ENCODE measurements around the gene SAXO2.
A peak's percentile ranks its signal among the peaks of the same experiment; 100 is the strongest.
"Not testable (repeated sequence)": the region's sequence is repeated elsewhere in the genome, so short reads cannot be mapped to it uniquely, and the experiment has no call there.

The SAXO2 gene

GRCh38 chr15:82245956-82246355 lies 16.7 kb upstream of the SAXO2 start:
- peaks cover 0 to 14% (median 6%) of the 10 kb centered on the region in 5 donors for H3K36me3 ChIP-seq (ENCODE audit: control insufficient read depth in 5 of 5, insufficient read depth in 5 of 5, low read length in 5 of 5)
- not testable (repeated sequence) for H3K9me3 ChIP-seq (ENCODE audit: control insufficient read depth in 5 of 5, low read length in 5 of 5); H3K27ac ChIP-seq (ENCODE audit: low read depth, low read length); H3K27me3 ChIP-seq (ENCODE audit: control insufficient read depth in 5 of 5, insufficient read depth in 4 of 5, low read length in 5 of 5); H3K9ac ChIP-seq (ENCODE audit: low read length in 5 of 5); H3K4me3 ChIP-seq (ENCODE audit: low read depth in 1 of 5, low read length in 5 of 5); H3K4me1 ChIP-seq (ENCODE audit: control insufficient read depth in 5 of 5, insufficient read depth in 5 of 5, low read length in 5 of 5)

DNA sequence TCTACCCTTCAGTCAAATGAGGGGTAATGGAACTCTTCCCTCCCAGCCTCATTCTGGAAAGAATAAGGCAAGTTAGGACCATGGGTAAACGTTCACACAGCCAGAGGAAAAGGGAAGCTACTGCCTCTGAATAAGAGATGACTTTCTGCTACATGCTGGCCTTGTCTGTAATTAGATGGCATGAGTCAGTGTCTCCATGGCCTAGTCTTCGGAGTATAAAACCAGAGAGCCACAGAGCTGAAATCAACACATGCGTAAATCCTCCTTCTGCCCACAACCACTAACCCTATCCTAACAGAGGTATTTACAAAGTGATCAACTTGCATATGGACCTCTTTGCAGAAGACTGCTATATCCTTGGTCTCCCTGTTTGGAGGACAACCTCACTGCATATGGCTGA lies 14.4 kb upstream of the SAXO2 start:
- not testable (repeated sequence) for H3K4me3 ChIP-seq (ENCODE audit: low read depth in 1 of 5, low read length in 5 of 5); H3K27ac ChIP-seq (ENCODE audit: low read depth, low read length); H3K27me3 ChIP-seq (ENCODE audit: control insufficient read depth in 5 of 5, insufficient read depth in 4 of 5, low read length in 5 of 5); H3K4me1 ChIP-seq (ENCODE audit: control insufficient read depth in 5 of 5, insufficient read depth in 5 of 5, low read length in 5 of 5); H3K9me3 ChIP-seq (ENCODE audit: control insufficient read depth in 5 of 5, low read length in 5 of 5); H3K9ac ChIP-seq (ENCODE audit: low read length in 5 of 5)
- H3K36me3 ChIP-seq (ENCODE audit: control insufficient read depth in 5 of 5, insufficient read depth in 5 of 5, low read length in 5 of 5): peaks cover 0 to 16% (median 12%) of the 10 kb centered on the region in 5 donors

DNA sequence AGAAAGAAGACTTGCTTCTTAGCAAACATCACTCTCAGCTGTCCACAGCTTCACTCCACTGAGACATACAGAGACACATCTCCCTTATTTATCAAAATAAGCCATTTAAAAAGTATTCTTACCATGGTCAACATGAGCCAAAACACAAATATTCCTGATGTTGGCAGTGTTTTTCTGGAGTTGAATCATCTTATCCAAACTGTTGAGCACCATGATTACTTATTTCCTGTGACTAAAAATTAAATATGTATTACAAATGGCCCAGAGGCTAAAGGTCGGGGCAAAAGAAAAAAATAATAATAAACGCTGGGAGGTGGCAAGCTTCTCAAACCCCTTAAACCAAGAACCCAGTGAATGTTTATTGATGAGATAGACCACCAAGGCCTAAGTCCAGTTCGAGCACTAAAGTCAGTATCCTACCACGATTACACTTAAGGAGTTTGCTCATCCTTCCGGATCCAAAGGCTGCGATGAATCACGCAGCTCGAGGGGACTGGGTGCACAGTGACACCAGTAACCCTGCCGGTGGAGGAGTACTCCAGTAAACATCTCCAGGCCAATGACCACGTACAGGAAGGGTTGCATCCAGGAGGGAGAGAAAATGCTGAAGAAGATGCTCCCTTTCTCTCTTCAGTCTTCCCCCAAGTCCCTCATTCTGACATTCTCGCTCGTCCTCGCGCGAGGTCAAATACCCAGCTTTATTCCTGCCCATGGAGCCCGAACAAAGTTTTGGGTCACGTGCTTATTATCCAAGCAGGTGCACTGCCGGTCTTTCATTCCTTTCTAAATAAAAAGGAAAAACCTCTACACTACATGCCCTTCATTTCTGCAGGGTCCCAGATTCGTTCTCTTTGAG lies 824 bp upstream of the SAXO2 start:
- H3K9me3 ChIP-seq (ENCODE audit: control insufficient read depth in 5 of 5, low read length in 5 of 5); H3K27me3 ChIP-seq (ENCODE audit: control insufficient read depth in 5 of 5, insufficient read depth in 4 of 5, low read length in 5 of 5): not testable (repeated sequence)
- H3K9ac ChIP-seq (ENCODE audit: low read length in 5 of 5): peak overlapping the region; percentile 16 to 86 (median 74)

GRCh38 chr15:82263350-82263749 lies 732 bp downstream of the SAXO2 start:
- Histone ChIP-seq H3K9ac (ENCODE audit: low read length in 5 of 5) (peak overlapping the region in 1 of 5 donors; percentile 72), H3K4me3 (ENCODE audit: low read depth in 1 of 5, low read length in 5 of 5) (peak overlapping the region; percentile 72 to 91 (median 83)), H3K27ac (ENCODE audit: low read depth, low read length) (peak overlapping the region; percentile 86), H3K4me1 (ENCODE audit: control insufficient read depth in 5 of 5, insufficient read depth in 5 of 5, low read length in 5 of 5) (peaks cover 0 to 25% (median 17%) of the 10 kb centered on the region in 5 donors), H3K27me3 (ENCODE audit: control insufficient read depth in 5 of 5, insufficient read depth in 4 of 5, low read length in 5 of 5) (no peaks in the 10 kb centered on the region), H3K36me3 (ENCODE audit: control insufficient read depth in 5 of 5, insufficient read depth in 5 of 5, low read length in 5 of 5) (peaks cover 2 to 12% (median 5%) of the 10 kb centered on the region in 5 donors), H3K9me3 (ENCODE audit: control insufficient read depth in 5 of 5, low read length in 5 of 5) (no peaks in the 10 kb centered on the region)

More for the DNA sequence above, 824 bp upstream of the SAXO2 start:
- peak overlapping the region; percentile 79 to 91 (median 85) for H3K4me3 ChIP-seq (ENCODE audit: low read depth in 1 of 5, low read length in 5 of 5)
- H3K36me3 ChIP-seq (ENCODE audit: control insufficient read depth in 5 of 5, insufficient read depth in 5 of 5, low read length in 5 of 5): peaks cover 2 to 16% (median 7%) of the 10 kb centered on the region in 5 donors
- peaks cover 0 to 25% (median 17%) of the 10 kb centered on the region in 5 donors for H3K4me1 ChIP-seq (ENCODE audit: control insufficient read depth in 5 of 5, insufficient read depth in 5 of 5, low read length in 5 of 5)
- H3K27ac ChIP-seq (ENCODE audit: low read depth, low read length): peak overlapping the region; percentile 86

DNA sequence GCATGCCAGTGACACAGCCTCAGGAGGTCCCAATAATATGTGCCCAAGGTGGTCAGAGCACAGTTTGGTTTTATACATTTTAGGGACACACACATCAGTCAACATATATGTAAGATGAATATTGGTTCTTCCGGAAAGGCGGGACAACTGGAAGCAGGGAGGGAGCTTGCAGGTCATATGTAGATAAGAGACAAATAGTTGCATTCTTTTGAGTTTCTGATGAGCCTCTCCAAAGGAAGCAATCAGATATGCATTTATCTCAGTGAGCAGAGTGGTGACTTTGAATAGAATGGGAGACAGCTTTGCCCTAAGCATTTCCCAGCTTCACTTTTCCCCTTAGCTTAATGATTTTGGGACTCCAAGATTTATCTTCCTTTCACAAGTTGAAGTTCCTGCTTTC lies 4.5 kb downstream of the SAXO2 start:
- peaks cover 0 to 16% (median 9%) of the 10 kb centered on the region in 5 donors for H3K4me1 ChIP-seq (ENCODE audit: control insufficient read depth in 5 of 5, insufficient read depth in 5 of 5, low read length in 5 of 5)
- not testable (repeated sequence) for H3K9me3 ChIP-seq (ENCODE audit: control insufficient read depth in 5 of 5, low read length in 5 of 5); H3K27me3 ChIP-seq (ENCODE audit: control insufficient read depth in 5 of 5, insufficient read depth in 4 of 5, low read length in 5 of 5); H3K9ac ChIP-seq (ENCODE audit: low read length in 5 of 5); H3K36me3 ChIP-seq (ENCODE audit: control insufficient read depth in 5 of 5, insufficient read depth in 5 of 5, low read length in 5 of 5); H3K4me3 ChIP-seq (ENCODE audit: low read depth in 1 of 5, low read length in 5 of 5); H3K27ac ChIP-seq (ENCODE audit: low read depth, low read length)

- H3K36me3 ChIP-seq (ENCODE audit: control insufficient read depth in 5 of 5, insufficient read depth in 5 of 5, low read length in 5 of 5); H3K9ac ChIP-seq (ENCODE audit: low read length in 5 of 5); H3K9me3 ChIP-seq (ENCODE audit: control insufficient read depth in 5 of 5, low read length in 5 of 5); H3K4me1 ChIP-seq (ENCODE audit: control insufficient read depth in 5 of 5, insufficient read depth in 5 of 5, low read length in 5 of 5); H3K27me3 ChIP-seq (ENCODE audit: control insufficient read depth in 5 of 5, insufficient read depth in 4 of 5, low read length in 5 of 5); H3K4me3 ChIP-seq (ENCODE audit: low read depth in 1 of 5, low read length in 5 of 5); H3K27ac ChIP-seq (ENCODE audit: low read depth, low read length): not testable (repeated sequence)
Observed at GRCh38 chr15:82268454-82268853, 5.8 kb downstream of the SAXO2 start.

DNA sequence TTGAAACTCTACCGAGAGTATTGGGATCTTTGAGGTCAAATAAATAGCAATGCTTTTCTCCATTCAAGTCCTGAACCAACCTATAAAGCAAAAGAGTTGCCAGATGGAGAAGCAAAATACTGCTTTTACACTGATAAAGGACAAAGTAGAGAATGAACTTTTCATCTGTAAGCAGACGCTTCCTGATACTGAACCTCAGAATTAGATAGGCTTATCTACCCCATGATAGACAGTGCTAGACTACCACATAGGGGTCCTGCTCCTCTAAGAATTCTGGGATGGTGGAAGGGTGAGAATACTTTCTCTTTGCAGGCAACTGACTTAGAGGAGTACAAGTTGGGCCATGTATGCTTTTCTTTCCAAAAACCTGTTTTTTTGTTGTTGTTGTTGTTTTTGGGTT lies 9.5 kb downstream of the SAXO2 start:
- no peaks in the 10 kb centered on the region for H3K36me3 ChIP-seq (ENCODE audit: control insufficient read depth in 5 of 5, insufficient read depth in 5 of 5, low read length in 5 of 5)
- no peaks in the 10 kb centered on the region for H3K27me3 ChIP-seq (ENCODE audit: control insufficient read depth in 5 of 5, insufficient read depth in 4 of 5, low read length in 5 of 5)
- no peak overlapping the region for H3K27ac ChIP-seq (ENCODE audit: low read depth, low read length)
- no peak overlapping the region for H3K4me3 ChIP-seq (ENCODE audit: low read depth in 1 of 5, low read length in 5 of 5)
- no peak overlapping the region for H3K9ac ChIP-seq (ENCODE audit: low read length in 5 of 5)
- no peaks in the 10 kb centered on the region for H3K4me1 ChIP-seq (ENCODE audit: control insufficient read depth in 5 of 5, insufficient read depth in 5 of 5, low read length in 5 of 5)
- H3K9me3 ChIP-seq (ENCODE audit: control insufficient read depth in 5 of 5, low read length in 5 of 5): peaks cover 0 to 8% (median 0%) of the 10 kb centered on the region in 5 donors

DNA sequence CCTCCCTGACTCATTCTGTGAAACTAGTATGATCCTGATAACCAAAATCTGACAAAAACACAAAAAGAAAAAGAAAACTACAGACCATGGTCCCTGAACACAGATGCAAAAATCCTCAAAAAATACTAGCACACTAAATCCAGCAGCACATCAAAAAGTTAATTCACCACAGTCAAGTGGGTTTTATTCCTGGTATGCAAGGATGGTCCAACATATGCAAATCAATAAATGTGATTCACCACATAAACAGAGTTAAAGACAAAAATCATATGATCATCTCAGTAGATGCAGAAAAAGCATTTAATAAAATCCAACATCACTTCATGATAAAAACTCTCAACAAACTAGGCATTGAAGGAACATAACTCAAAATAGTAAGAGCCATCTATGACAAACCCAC lies 12.8 kb downstream of the SAXO2 start:
- Histone ChIP-seq H3K4me3 (ENCODE audit: low read depth in 1 of 5, low read length in 5 of 5) (no peak overlapping the region), H3K9ac (ENCODE audit: low read length in 5 of 5) (no peak overlapping the region), H3K36me3 (ENCODE audit: control insufficient read depth in 5 of 5, insufficient read depth in 5 of 5, low read length in 5 of 5) (no peaks in the 10 kb centered on the region), H3K27ac (ENCODE audit: low read depth, low read length) (no peak overlapping the region), H3K9me3 (ENCODE audit: control insufficient read depth in 5 of 5, low read length in 5 of 5) (peaks cover 0 to 8% (median 0%) of the 10 kb centered on the region in 5 donors), H3K4me1 (ENCODE audit: control insufficient read depth in 5 of 5, insufficient read depth in 5 of 5, low read length in 5 of 5) (no peaks in the 10 kb centered on the region), H3K27me3 (ENCODE audit: control insufficient read depth in 5 of 5, insufficient read depth in 4 of 5, low read length in 5 of 5) (no peaks in the 10 kb centered on the region)

GRCh38 chr15:82281276-82281675 lies 18.7 kb downstream of the SAXO2 start:
- H3K9me3 ChIP-seq (ENCODE audit: control insufficient read depth in 5 of 5, low read length in 5 of 5); H3K4me1 ChIP-seq (ENCODE audit: control insufficient read depth in 5 of 5, insufficient read depth in 5 of 5, low read length in 5 of 5); H3K27ac ChIP-seq (ENCODE audit: low read depth, low read length); H3K4me3 ChIP-seq (ENCODE audit: low read depth in 1 of 5, low read length in 5 of 5); H3K9ac ChIP-seq (ENCODE audit: low read length in 5 of 5); H3K27me3 ChIP-seq (ENCODE audit: control insufficient read depth in 5 of 5, insufficient read depth in 4 of 5, low read length in 5 of 5); H3K36me3 ChIP-seq (ENCODE audit: control insufficient read depth in 5 of 5, insufficient read depth in 5 of 5, low read length in 5 of 5): not testable (repeated sequence)

- H3K4me1 ChIP-seq (ENCODE audit: control insufficient read depth in 5 of 5, insufficient read depth in 5 of 5, low read length in 5 of 5); H3K27ac ChIP-seq (ENCODE audit: low read depth, low read length); H3K27me3 ChIP-seq (ENCODE audit: control insufficient read depth in 5 of 5, insufficient read depth in 4 of 5, low read length in 5 of 5); H3K4me3 ChIP-seq (ENCODE audit: low read depth in 1 of 5, low read length in 5 of 5); H3K36me3 ChIP-seq (ENCODE audit: control insufficient read depth in 5 of 5, insufficient read depth in 5 of 5, low read length in 5 of 5); H3K9me3 ChIP-seq (ENCODE audit: control insufficient read depth in 5 of 5, low read length in 5 of 5); H3K9ac ChIP-seq (ENCODE audit: low read length in 5 of 5): not testable (repeated sequence)
Observed at GRCh38 chr15:82282386-82282785, 19.8 kb downstream of the SAXO2 start.

Measured in subcutaneous abdominal adipose tissue (tissue), 5 donors.